ENCODE measurements around the gene PADI2.

GRCh38 chr1:17030206-17030605 lies 89.0 kb downstream of the PADI2 start:
- TF ChIP-seq POLR2A (IDR thresholded peaks at IDR 0.05; ENCODE audit: control extremely low read depth in 1 of 2, low read depth in 2 of 2, low read length in 2 of 2) (no peak), JUND (IDR thresholded peaks at IDR 0.05; ENCODE audit: low read length) (no peak), TAF1 (IDR thresholded peaks at IDR 0.05; ENCODE audit: low read depth, low read length) (no peak), RAD21 (IDR thresholded peaks at IDR 0.05 in 1 of 2, conservative IDR thresholded peaks at IDR 0.05 in 1 of 2; ENCODE audit: low read depth in 2 of 2, low read length in 2 of 2) (no peak), SIRT6 (IDR thresholded peaks at IDR 0.05; ENCODE audit: low read length) (no peak), ZNF274 (IDR thresholded peaks at IDR 0.05; ENCODE audit: borderline replicate concordance, extremely low read depth, low read length) (no peak), TBP (IDR thresholded peaks at IDR 0.05; ENCODE audit: low read depth, low read length) (no peak), EGR1 (IDR thresholded peaks at IDR 0.05; ENCODE audit: borderline replicate concordance, low read depth, low read length) (no peak), BRCA1 (IDR thresholded peaks at IDR 0.05; ENCODE audit: low read depth, low read length) (no peak)
- TF ChIP-seq, protein P1, sequence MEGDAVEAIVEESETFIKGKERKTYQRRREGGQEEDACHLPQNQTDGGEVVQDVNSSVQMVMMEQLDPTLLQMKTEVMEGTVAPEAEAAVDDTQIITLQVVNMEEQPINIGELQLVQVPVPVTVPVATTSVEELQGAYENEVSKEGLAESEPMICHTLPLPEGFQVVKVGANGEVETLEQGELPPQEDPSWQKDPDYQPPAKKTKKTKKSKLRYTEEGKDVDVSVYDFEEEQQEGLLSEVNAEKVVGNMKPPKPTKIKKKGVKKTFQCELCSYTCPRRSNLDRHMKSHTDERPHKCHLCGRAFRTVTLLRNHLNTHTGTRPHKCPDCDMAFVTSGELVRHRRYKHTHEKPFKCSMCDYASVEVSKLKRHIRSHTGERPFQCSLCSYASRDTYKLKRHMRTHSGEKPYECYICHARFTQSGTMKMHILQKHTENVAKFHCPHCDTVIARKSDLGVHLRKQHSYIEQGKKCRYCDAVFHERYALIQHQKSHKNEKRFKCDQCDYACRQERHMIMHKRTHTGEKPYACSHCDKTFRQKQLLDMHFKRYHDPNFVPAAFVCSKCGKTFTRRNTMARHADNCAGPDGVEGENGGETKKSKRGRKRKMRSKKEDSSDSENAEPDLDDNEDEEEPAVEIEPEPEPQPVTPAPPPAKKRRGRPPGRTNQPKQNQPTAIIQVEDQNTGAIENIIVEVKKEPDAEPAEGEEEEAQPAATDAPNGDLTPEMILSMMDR (IDR thresholded peaks at IDR 0.05; ENCODE audit: control extremely low read depth in 1 of 3, insufficient read depth in 1 of 3, low read depth in 1 of 3, low read length in 3 of 3), result no peak
